Left ventricle myocardium inferior (tissue), 1 donor: ENCODE measurements around the gene DCAF7. TPM values are rescaled to one million over a fixed set of nuclear protein-coding genes. Genes with fewer than 3 reads are reported as not detected.

ENCODE experiments used
- DNase-seq: peaks from one replicate; pipeline ENCODE4 v3.0.0-alpha.2; 2020
- H3K27ac ChIP-seq: fragments of 200-600 bp; replicated peaks from 2 replicates; pipeline ENCODE4 v1.8.0; 2021
- H3K27me3 ChIP-seq: fragments of 200-600 bp; 2 replicates; pipeline ENCODE4 v1.8.0; 2021; ENCODE audit warnings: low read depth
- H3K36me3 ChIP-seq: fragments of 200-600 bp; 2 replicates; pipeline ENCODE4 v1.8.0; 2021
- H3K4me1 ChIP-seq: fragments of 200-600 bp; 2 replicates; pipeline ENCODE4 v1.8.0; 2021
- H3K4me3 ChIP-seq: fragments of 200-600 bp; 2 replicates; pipeline ENCODE4 v1.8.0; 2021; ENCODE audit warnings: mild to moderate bottlenecking, moderate library complexity
- H3K9me3 ChIP-seq: fragments of 200-600 bp; replicated peaks from 2 replicates; pipeline ENCODE4 v1.8.0; 2021
- intact Hi-C: fragments of 100-400 bp; cut with micrococcal nuclease; formaldehyde crosslinking; loops from one replicate; pipeline ENCODE4 v1.11.0; 2022
- total RNA-seq: library from RNA; stranded (reverse); fragmentation: NEBNext Ultra II Directional; extraction: Animal tissue kit (Norgen Biotek cat#: 25700); gene quantifications from one replicate; pipeline ENCODE4 v1.2.1, GENCODE V29; 2021
- TF ChIP-seq, protein P1 (sequence below): fragments of 200-600 bp; IDR thresholded peaks from 2 replicates; pipeline ENCODE4 v1.8.0; 2021; ENCODE audit warnings: antibody characterized with exemption, mild to moderate bottlenecking, borderline replicate concordance
- donor health status: DM: no; HTN: yes; CAD: no; lungs with severe emphysema.

DCAF7 gene
- total RNA-seq, 1 donor from 2014 or later: 45.7 TPM

DNA sequence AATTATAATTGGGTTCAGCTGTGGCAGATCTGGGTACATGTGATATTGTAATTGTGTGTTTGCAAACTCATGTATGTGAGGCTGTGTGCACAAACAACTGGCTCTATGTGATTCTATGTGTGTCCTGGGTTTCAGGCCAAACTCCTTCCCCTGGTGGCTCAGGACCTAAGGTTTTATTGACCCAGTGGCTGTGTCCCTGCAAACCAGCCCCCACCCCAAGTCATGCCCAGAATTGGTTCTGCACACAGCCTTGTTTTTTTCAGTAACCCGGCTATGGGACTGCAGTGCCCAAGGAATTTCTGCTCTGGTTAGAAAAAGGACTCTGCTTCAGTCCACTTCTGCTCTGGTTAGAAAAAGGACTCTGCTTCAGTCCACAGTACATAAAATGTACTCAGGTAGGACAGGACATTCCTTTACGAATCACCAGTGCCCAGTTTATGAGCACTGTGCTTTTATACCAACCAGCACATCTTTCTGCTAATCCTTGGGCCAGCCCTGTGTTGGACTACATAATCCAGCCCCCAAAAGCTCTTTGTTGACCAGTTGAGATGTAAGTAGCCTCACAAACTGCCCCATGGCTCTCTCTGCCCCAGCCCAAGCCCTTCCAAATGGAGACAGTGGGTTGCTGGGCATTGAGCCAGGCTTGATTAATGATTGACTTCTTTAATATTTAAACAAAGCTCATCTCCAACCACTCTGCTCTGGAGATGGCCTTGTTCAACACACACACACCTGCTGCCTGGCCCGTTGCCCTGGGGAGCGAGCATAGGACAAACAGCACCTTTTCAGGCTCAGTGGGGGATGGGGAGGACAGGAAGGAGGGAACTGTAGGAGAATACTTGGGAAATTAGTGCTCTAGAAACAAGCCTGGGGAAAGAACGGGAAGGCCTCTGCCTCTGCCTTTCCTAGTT lies 30.1 kb upstream of the DCAF7 start:
- no peaks in the 10 kb centered on the region for H3K9me3 ChIP-seq
- intact Hi-C loops: no loop called here
- H3K4me1 ChIP-seq: peaks cover 6% of the 10 kb centered on the region
- no peaks in the 10 kb centered on the region for H3K36me3 ChIP-seq
- H3K4me3 ChIP-seq: no peak overlapping the region
- H3K27me3 ChIP-seq: peaks cover 55% of the 10 kb centered on the region
- TF ChIP-seq, protein P1, sequence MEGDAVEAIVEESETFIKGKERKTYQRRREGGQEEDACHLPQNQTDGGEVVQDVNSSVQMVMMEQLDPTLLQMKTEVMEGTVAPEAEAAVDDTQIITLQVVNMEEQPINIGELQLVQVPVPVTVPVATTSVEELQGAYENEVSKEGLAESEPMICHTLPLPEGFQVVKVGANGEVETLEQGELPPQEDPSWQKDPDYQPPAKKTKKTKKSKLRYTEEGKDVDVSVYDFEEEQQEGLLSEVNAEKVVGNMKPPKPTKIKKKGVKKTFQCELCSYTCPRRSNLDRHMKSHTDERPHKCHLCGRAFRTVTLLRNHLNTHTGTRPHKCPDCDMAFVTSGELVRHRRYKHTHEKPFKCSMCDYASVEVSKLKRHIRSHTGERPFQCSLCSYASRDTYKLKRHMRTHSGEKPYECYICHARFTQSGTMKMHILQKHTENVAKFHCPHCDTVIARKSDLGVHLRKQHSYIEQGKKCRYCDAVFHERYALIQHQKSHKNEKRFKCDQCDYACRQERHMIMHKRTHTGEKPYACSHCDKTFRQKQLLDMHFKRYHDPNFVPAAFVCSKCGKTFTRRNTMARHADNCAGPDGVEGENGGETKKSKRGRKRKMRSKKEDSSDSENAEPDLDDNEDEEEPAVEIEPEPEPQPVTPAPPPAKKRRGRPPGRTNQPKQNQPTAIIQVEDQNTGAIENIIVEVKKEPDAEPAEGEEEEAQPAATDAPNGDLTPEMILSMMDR: no peak
- H3K27ac ChIP-seq: no peak overlapping the region
- no peak for DNase-seq

DNA sequence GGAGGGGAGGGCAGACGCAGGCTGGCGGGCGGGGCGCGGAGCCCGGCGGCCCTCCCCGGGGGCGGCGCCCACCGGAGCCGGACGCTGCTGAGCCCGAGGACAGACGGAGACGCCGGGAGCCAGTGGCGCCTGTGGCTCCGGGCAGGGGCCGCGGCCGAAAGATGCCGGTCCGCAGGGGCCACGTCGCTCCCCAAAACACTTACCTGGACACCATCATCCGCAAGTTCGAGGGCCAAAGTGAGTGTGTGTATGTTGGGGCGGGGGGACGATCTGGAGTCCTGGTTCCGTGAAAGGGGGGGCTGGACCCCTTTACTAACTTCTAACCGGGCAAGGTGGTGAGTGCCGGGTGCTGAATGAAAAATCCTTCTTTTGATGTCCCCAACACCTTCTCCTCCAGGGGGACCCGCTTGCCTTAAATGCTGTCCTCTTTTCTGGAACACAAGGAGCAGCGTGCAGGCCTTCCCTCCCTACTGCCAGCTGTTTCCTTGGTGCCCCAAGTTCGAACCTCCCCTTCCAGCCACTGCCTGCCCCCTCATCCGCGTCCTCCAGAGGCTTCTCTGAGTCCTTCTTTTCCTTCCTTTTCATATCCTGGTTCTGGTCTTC lies 26.9 kb upstream of the DCAF7 start, which contains the start of gene KCNH6:
TSS of gene KCNH6 (plus strand) at position 106 of the 603 bp plus-strand sequence. CDS start at position 162, 56 bp downstream.
- peak within 1 kb of the TSS; percentile 50 for H3K4me3 ChIP-seq
- no peak for DNase-seq
- peaks cover 48% of the 10 kb centered on the region for H3K27me3 ChIP-seq
- no peaks in the 10 kb centered on the region for H3K9me3 ChIP-seq
- intact Hi-C loops: no loop called here
- no peak within 1 kb of the TSS for H3K27ac ChIP-seq
- TF ChIP-seq, protein P1: no peak
- H3K36me3 ChIP-seq: no peaks in the 10 kb centered on the region
- H3K4me1 ChIP-seq: peaks cover 6% of the 10 kb centered on the region

DNA sequence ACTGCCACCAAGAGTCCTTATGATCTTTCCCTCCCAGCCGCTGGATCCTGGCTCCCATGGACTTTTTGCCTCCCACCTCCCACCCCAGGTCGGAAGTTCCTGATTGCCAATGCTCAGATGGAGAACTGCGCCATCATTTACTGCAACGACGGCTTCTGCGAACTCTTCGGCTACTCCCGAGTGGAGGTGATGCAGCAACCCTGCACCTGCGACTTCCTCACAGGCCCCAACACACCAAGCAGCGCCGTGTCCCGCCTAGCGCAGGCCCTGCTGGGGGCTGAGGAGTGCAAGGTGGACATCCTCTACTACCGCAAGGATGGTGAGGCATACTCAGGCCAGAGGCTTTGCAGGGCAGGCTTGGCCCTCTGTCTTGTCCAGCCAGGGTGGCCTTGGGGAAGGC lies 26.2 kb upstream of the DCAF7 start:
- no peak overlapping the region for H3K27ac ChIP-seq
- intact Hi-C loops: no loop called here
- H3K36me3 ChIP-seq: no peaks in the 10 kb centered on the region
- no peaks in the 10 kb centered on the region for H3K9me3 ChIP-seq
- TF ChIP-seq, protein P1: no peak
- peaks cover 6% of the 10 kb centered on the region for H3K4me1 ChIP-seq
- no peak for DNase-seq
- peaks cover 41% of the 10 kb centered on the region for H3K27me3 ChIP-seq
- H3K4me3 ChIP-seq: no peak overlapping the region

DNA sequence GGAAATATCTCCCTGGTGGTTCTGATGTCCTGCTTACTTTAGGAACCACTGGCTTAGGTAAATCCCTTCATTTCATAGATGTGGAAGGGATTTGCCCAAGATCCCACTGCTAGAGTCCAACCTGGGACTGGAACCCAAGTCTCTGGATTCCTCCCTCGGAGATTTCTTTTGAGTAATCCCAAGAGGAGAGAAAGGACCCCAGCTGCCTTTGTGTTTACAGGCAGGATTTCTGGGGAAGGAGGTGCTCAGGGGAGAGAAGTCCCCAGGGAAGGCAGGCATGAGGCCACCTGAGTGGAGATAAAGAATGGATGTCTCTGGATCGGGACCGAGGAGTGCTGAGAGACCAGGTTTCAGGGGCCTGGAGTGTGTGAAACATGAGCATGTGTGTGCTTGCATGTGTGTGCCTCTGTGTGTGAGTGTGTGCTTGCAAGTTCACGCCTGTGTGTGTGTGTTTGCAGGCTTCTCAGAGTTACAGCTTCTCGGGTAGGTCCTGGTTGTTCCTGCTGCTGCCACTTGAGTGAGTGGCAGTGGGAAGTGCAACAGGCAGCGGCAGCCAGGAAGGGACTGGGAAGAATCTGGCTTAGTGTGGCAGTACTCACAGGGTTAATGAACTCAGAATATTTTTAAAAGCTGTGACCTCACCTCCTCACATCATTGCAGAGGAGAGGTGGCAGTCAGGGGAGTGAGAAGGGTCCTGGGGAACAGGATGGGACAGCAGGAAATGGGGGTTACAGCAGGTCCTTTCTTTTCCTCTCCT lies 24.9 kb upstream of the DCAF7 start:
- intact Hi-C loops: no loop called here
- TF ChIP-seq, protein P1: no peak
- no peaks in the 10 kb centered on the region for H3K9me3 ChIP-seq
- H3K27ac ChIP-seq: no peak overlapping the region
- DNase-seq: no peak
- no peak overlapping the region for H3K4me3 ChIP-seq
- H3K36me3 ChIP-seq: no peaks in the 10 kb centered on the region
- H3K27me3 ChIP-seq: peaks cover 36% of the 10 kb centered on the region
- H3K4me1 ChIP-seq: peaks cover 6% of the 10 kb centered on the region

DNA sequence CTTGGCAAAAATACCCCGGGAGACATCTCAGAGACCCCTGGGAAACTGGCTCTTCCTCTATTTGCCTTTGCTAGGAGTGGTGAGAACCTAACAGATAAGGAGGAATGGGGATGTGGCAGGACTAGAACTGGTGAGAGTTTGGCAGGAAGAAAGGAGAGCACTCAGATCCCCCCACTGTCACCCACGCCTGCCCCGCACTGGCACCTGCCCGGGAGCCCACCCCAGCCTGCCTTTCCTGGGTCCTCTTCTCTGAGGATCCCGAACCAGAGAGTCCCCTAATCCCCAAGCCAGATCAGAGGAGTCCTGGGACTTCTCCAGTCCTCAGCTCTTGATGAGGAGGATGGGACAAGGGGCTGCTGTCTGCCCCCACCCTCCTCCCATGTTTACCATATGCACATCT lies 23.4 kb upstream of the DCAF7 start:
- Histone ChIP-seq H3K4me1 (peaks cover 6% of the 10 kb centered on the region), H3K4me3 (no peak overlapping the region), H3K36me3 (no peaks in the 10 kb centered on the region), H3K9me3 (no peaks in the 10 kb centered on the region), H3K27ac (no peak overlapping the region), H3K27me3 (peaks cover 36% of the 10 kb centered on the region)
- DNase-seq: no peak
- TF ChIP-seq, protein P1: no peak
- intact Hi-C loops: no loop called here
